ENCODE data around the gene ZNF606. TPM values are rescaled to one million over a fixed set of nuclear protein-coding genes. Genes with fewer than 3 reads are reported as not detected.
"Not testable (repeated sequence)": the region's sequence is repeated elsewhere in the genome, so short reads cannot be mapped to it uniquely, and the experiment has no call there.

ZNF606 gene
- total RNA-seq, 1 donor from 2014 or later, result 48.7 TPM

DNA sequence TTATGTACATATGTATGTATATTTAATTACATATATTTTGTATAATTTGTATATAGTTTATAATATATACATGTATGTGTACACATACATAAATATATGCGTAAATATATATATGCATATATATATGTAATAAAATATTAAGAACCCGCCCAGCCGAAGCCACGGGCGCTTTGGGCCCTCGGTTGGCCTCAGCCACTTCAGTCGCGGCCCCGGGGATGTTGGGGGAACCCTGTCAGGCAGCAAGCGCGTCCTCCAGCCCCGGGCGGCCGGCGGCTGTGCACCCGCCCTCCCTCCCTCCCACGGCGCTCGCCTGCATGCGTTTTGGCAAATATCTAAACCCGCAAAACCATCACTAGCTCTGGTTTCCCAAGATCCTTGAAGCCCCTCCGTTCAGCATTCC, 7.9 kb upstream of the ZNF606 start:
- Histone ChIP-seq H3K79me2 (ENCODE audit: low read depth) (no peaks in the 10 kb centered on the region), H3K9ac (no peak overlapping the region), H3K4me3 (no peak overlapping the region), H4K20me1 (ENCODE audit: low read depth) (no peaks in the 10 kb centered on the region), H2AFZ (replicated peaks) (no peak overlapping the region), H3K27me3 (no peaks in the 10 kb centered on the region), H3F3A (ENCODE audit: low read depth) (no peaks in the 10 kb centered on the region), H3K36me3 (peaks cover 16% of the 10 kb centered on the region), H3K4me1 (no peaks in the 10 kb centered on the region), H3K4me2 (no peak overlapping the region), H3K27ac (no peak overlapping the region), H3K9me3 (ENCODE audit: low read depth) (peaks cover 18% of the 10 kb centered on the region)
- Mint-ChIP-seq H3K9me3 (peaks cover 73% of the 10 kb centered on the region), H3K36me3 (peaks cover 49% of the 10 kb centered on the region), H3K4me1 (no peaks in the 10 kb centered on the region), H3K4me3 (no peak overlapping the region), H3K27ac (no peak overlapping the region), H3K27me3 (ENCODE audit: insufficient read depth, low read depth) (peaks cover 6% of the 10 kb centered on the region)
- TF ChIP-seq EZH2 (IDR thresholded peaks at IDR 0.05) (no peak), EZH2phosphoT487 (IDR thresholded peaks at IDR 0.05) (no peak)
- TF ChIP-seq, protein P1, sequence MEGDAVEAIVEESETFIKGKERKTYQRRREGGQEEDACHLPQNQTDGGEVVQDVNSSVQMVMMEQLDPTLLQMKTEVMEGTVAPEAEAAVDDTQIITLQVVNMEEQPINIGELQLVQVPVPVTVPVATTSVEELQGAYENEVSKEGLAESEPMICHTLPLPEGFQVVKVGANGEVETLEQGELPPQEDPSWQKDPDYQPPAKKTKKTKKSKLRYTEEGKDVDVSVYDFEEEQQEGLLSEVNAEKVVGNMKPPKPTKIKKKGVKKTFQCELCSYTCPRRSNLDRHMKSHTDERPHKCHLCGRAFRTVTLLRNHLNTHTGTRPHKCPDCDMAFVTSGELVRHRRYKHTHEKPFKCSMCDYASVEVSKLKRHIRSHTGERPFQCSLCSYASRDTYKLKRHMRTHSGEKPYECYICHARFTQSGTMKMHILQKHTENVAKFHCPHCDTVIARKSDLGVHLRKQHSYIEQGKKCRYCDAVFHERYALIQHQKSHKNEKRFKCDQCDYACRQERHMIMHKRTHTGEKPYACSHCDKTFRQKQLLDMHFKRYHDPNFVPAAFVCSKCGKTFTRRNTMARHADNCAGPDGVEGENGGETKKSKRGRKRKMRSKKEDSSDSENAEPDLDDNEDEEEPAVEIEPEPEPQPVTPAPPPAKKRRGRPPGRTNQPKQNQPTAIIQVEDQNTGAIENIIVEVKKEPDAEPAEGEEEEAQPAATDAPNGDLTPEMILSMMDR (IDR thresholded peaks at IDR 0.05), result no peak
- DNase-seq (ENCODE audit: low spot score), result no peak

GRCh38 chr19:58009666-58010301, 7.2 kb upstream of the ZNF606 start:
- Mint-ChIP-seq H3K36me3 (peaks cover 53% of the 10 kb centered on the region), H3K4me1 (no peaks in the 10 kb centered on the region), H3K9me3 (peaks cover 76% of the 10 kb centered on the region), H3K27me3 (ENCODE audit: insufficient read depth, low read depth) (peaks cover 6% of the 10 kb centered on the region), H3K27ac (no peak overlapping the region), H3K4me3 (no peak overlapping the region)
- peak overlapping the region; percentile 40 for H3K4me2 ChIP-seq
- no peaks in the 10 kb centered on the region for H3F3A ChIP-seq (ENCODE audit: low read depth)
- no peaks in the 10 kb centered on the region for H3K4me1 ChIP-seq
- peak; percentile 71 for DNase-seq (ENCODE audit: low spot score)
- H3K9ac ChIP-seq, result no peak overlapping the region
- H3K4me3 ChIP-seq, result peak overlapping the region; percentile 18
- H3K36me3 ChIP-seq, result peaks cover 23% of the 10 kb centered on the region
- no peak for TF ChIP-seq EZH2 (IDR thresholded peaks at IDR 0.05)
- TF ChIP-seq, protein P1 (IDR thresholded peaks at IDR 0.05), result no peak
- H3K27ac ChIP-seq, result no peak overlapping the region
- no peaks in the 10 kb centered on the region for H3K79me2 ChIP-seq (ENCODE audit: low read depth)
- no peaks in the 10 kb centered on the region for H4K20me1 ChIP-seq (ENCODE audit: low read depth)
- no peaks in the 10 kb centered on the region for H3K27me3 ChIP-seq
- H3K9me3 ChIP-seq (ENCODE audit: low read depth), result peaks cover 18% of the 10 kb centered on the region
- H2AFZ ChIP-seq (replicated peaks), result no peak overlapping the region

DNA sequence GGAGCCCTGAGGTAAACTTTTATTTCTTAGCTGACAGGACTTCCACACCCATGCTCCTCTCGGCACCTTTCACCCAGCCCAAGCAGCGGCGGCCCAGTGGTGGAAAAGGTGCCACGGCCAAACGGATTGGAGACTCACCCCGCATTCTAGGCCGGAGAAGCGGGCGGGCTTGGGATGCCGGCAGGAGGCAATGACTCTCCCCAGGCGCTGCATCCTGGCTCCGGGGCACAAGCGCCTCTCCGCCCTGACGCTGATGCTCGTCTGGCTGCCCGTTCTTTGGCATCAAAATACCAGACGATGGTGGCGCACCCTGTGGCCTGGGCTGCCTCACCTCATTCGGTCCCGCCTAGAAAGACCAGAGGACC, 6.7 kb upstream of the ZNF606 start:
- H3K27me3 ChIP-seq, result no peaks in the 10 kb centered on the region
- peak overlapping the region; percentile 40 for H3K4me2 ChIP-seq
- H2AFZ ChIP-seq (replicated peaks), result no peak overlapping the region
- peaks cover 18% of the 10 kb centered on the region for H3K9me3 ChIP-seq (ENCODE audit: low read depth)
- no peak overlapping the region for H3K9ac ChIP-seq
- H3K79me2 ChIP-seq (ENCODE audit: low read depth), result peaks cover under 1% of the 10 kb centered on the region
- no peak overlapping the region for H3K27ac ChIP-seq
- TF ChIP-seq EZH2 (IDR thresholded peaks at IDR 0.05) (no peak), EZH2phosphoT487 (IDR thresholded peaks at IDR 0.05) (no peak)
- TF ChIP-seq, protein P1 (IDR thresholded peaks at IDR 0.05), result no peak
- H4K20me1 ChIP-seq (ENCODE audit: low read depth), result no peaks in the 10 kb centered on the region
- H3K4me1 ChIP-seq, result no peaks in the 10 kb centered on the region
- Mint-ChIP-seq H3K36me3 (peaks cover 58% of the 10 kb centered on the region), H3K27ac (no peak overlapping the region), H3K4me1 (no peaks in the 10 kb centered on the region), H3K9me3 (peaks cover 79% of the 10 kb centered on the region), H3K27me3 (ENCODE audit: insufficient read depth, low read depth) (peaks cover 6% of the 10 kb centered on the region), H3K4me3 (no peak overlapping the region)
- no peak for DNase-seq (ENCODE audit: low spot score)
- no peaks in the 10 kb centered on the region for H3F3A ChIP-seq (ENCODE audit: low read depth)
- peak overlapping the region; percentile 18 for H3K4me3 ChIP-seq
- peaks cover 28% of the 10 kb centered on the region for H3K36me3 ChIP-seq

- not testable (repeated sequence) for H3K4me1 ChIP-seq; H3K4me1 Mint-ChIP-seq; H3K79me2 ChIP-seq (ENCODE audit: low read depth); H3K4me3 Mint-ChIP-seq; H2AFZ ChIP-seq (replicated peaks); H3K27me3 Mint-ChIP-seq (ENCODE audit: insufficient read depth, low read depth); H3K9ac ChIP-seq; DNase-seq (ENCODE audit: low spot score); H3K27ac ChIP-seq; H4K20me1 ChIP-seq (ENCODE audit: low read depth); H3F3A ChIP-seq (ENCODE audit: low read depth); H3K27me3 ChIP-seq; H3K27ac Mint-ChIP-seq; H3K4me3 ChIP-seq; H3K4me2 ChIP-seq
- Histone ChIP-seq H3K36me3 (peaks cover 30% of the 10 kb centered on the region), H3K9me3 (ENCODE audit: low read depth) (peaks cover 22% of the 10 kb centered on the region)
- peaks cover 79% of the 10 kb centered on the region for H3K9me3 Mint-ChIP-seq
- H3K36me3 Mint-ChIP-seq, result peaks cover 62% of the 10 kb centered on the region
Observed at GRCh38 chr19:58008877-58009276, 6.3 kb upstream of the ZNF606 start.
